ENCODE results near the gene RGS12. TPM values are rescaled to one million over a fixed set of nuclear protein-coding genes. Genes with fewer than 3 reads are reported as not detected.

Gene RGS12
- total and polyA plus RNA-seq, 2 of the 13 experiments (the other 11 are each of a cell fraction or from before 2014, with no cell fraction given): 21.0 to 27.7 TPM

- TF ChIP-seq ZNF318 (CRISPR knock-in tag; IDR thresholded peaks at IDR 0.05) (no peak), ARNT (IDR thresholded peaks at IDR 0.05) (no peak), ZNF142 (CRISPR knock-in tag; IDR thresholded peaks at IDR 0.05) (no peak), ZNF737 (CRISPR knock-in tag; IDR thresholded peaks at IDR 0.05; ENCODE audit: borderline replicate concordance) (no peak), NAIF1 (CRISPR knock-in tag; IDR thresholded peaks at IDR 0.05; ENCODE audit: borderline replicate concordance) (no peak), KDM2A (CRISPR knock-in tag; IDR thresholded peaks at IDR 0.05; ENCODE audit: borderline replicate concordance, low read depth) (peak; percentile 88), DPF2 (CRISPR knock-in tag; IDR thresholded peaks at IDR 0.05; ENCODE audit: borderline replicate concordance, low read depth) (no peak), ZNF792 (CRISPR knock-in tag; IDR thresholded peaks at IDR 0.05) (no peak), ZNF138 (CRISPR knock-in tag; IDR thresholded peaks at IDR 0.05; ENCODE audit: low read depth) (peak; percentile 84; the same call in 1 of the 2 replicates), ZBTB33 (CRISPR knock-in tag; IDR thresholded peaks at IDR 0.05) (0 out of 2 replicates have a peak, but pooled peaks have one; percentile 8)
- TF ChIP-seq, protein P1, sequence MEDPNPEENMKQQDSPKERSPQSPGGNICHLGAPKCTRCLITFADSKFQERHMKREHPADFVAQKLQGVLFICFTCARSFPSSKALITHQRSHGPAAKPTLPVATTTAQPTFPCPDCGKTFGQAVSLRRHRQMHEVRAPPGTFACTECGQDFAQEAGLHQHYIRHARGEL (CRISPR knock-in tag; IDR thresholded peaks at IDR 0.05): no peak
Observed at GRCh38 chr4:3292571-3293400, at the start of gene RGS12 (continued).

Data from HepG2 (cell line).